DOHH2 (cell line): ENCODE measurements around the gene PCAT6.

Source experiments
- H3F3A ChIP-seq: fragments of 200-600 bp; sonication (generic), shearing (Covaris generic); 2 replicates; pipeline ENCODE4 v1.6.0; 2016; ENCODE audit warnings: antibody characterized with exemption, mild to moderate bottlenecking; ENCODE audit not compliant: control insufficient read depth, insufficient read depth
- H3K27ac ChIP-seq: fragments of 200-600 bp; sonication (generic); 2 replicates; pipeline ENCODE4 v1.5.1; 2014; ENCODE audit warnings: low read depth, mild to moderate bottlenecking, low read length, moderate library complexity
- H3K27me3 ChIP-seq: fragments of 200-600 bp; sonication (generic); 2 replicates; pipeline ENCODE4 v1.6.1; 2014; ENCODE audit warnings: mild to moderate bottlenecking, low read length, mixed read lengths; ENCODE audit not compliant: control insufficient read depth
- H3K36me3 ChIP-seq: fragments of 200-600 bp; sonication (generic); 2 replicates; pipeline ENCODE4 v1.6.1; 2014; ENCODE audit warnings: mild to moderate bottlenecking, low read length, moderate library complexity, mixed read lengths; ENCODE audit not compliant: control insufficient read depth
- H3K4me1 ChIP-seq: fragments of 200-600 bp; sonication (generic); 2 replicates; pipeline ENCODE4 v1.6.1; 2014; ENCODE audit warnings: mild to moderate bottlenecking, low read length, mixed read lengths; ENCODE audit not compliant: control insufficient read depth
- H3K4me2 ChIP-seq: fragments of 200-600 bp; sonication (generic); 2 replicates; pipeline ENCODE4 v1.6.0; 2014; ENCODE audit warnings: mild to moderate bottlenecking, low read length, moderate library complexity
- H3K4me3 ChIP-seq: fragments of 200-600 bp; sonication (generic); 2 replicates; pipeline ENCODE4 v1.5.1; 2014; ENCODE audit warnings: mild to moderate bottlenecking, low read length, mixed read lengths
- H3K79me2 ChIP-seq: fragments of 200-600 bp; sonication (generic); 2 replicates; pipeline ENCODE4 v1.6.1; 2014; ENCODE audit warnings: mild to moderate bottlenecking, low read length, mixed read lengths; ENCODE audit not compliant: control insufficient read depth
- H3K9me2 ChIP-seq: fragments of 200-600 bp; sonication (generic); replicated peaks from 2 replicates; pipeline ENCODE4 v1.6.1; 2014; ENCODE audit warnings: mild to moderate bottlenecking, low read length, mixed read lengths; ENCODE audit not compliant: control insufficient read depth
- H3K9me3 ChIP-seq: fragments of 200-600 bp; sonication (generic); 2 replicates; pipeline ENCODE4 v1.6.1; 2014; ENCODE audit warnings: antibody characterized with exemption, low read length, mixed read lengths; ENCODE audit not compliant: control insufficient read depth, insufficient read depth
- H4K20me1 ChIP-seq: fragments of 200-600 bp; sonication (generic); 2 replicates; pipeline ENCODE4 v1.6.0; 2014; ENCODE audit warnings: low read depth, mild to moderate bottlenecking, antibody characterized with exemption, low read length, moderate library complexity; ENCODE audit not compliant: control insufficient read depth, insufficient read depth
- CTCF ChIP-seq: fragments of 200-600 bp; sonication (generic); IDR thresholded peaks from one replicate; pipeline ENCODE4 v1.5.1; 2014; ENCODE audit warnings: antibody characterized with exemption, mild to moderate bottlenecking, low read depth, low read length; ENCODE audit not compliant: poor library complexity, severe bottlenecking
- EZH2phosphoT487 ChIP-seq: fragments of 200-600 bp; sonication (generic); IDR thresholded peaks from 2 replicates; pipeline ENCODE4 v1.6.1; 2017; ENCODE audit warnings: borderline replicate concordance, mild to moderate bottlenecking, antibody characterized with exemption, low read length, moderate library complexity, mixed read lengths

The PCAT6 gene

DNA sequence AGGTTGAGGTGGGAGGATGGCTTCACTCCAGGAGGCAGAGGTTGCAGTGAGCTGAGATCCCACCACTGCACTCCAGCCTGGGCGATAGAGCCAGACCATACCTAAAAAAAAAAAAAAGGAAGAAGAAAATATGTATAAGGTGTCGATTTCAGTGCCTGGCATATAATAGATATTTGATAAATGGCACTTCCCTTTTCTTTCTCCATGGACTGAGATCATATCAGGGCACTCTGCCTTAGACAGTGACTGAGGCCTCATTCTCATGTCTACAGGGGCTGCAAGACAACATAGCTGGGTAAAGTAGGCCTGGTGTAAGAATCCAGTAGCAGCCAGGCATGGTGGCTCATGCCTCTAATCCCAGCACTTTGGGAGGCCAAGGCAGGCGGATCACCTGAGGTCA lies 21.2 kb downstream of the PCAT6 start:
- Histone ChIP-seq H3K9me3 (no peaks in the 10 kb centered on the region), H4K20me1 (no peaks in the 10 kb centered on the region), H3K27me3 (peaks cover 25% of the 10 kb centered on the region), H3K36me3 (no peaks in the 10 kb centered on the region), H3K79me2 (no peaks in the 10 kb centered on the region), H3K9me2 (no peaks in the 10 kb centered on the region), H3F3A (no peaks in the 10 kb centered on the region), H3K4me3 (no peak overlapping the region), H3K27ac (no peak overlapping the region), H3K4me2 (no peak overlapping the region), H3K4me1 (peaks cover 3% of the 10 kb centered on the region; the same call in 1 of the 2 replicates)
- no peak for TF ChIP-seq CTCF
- no peak for TF ChIP-seq EZH2phosphoT487

DNA sequence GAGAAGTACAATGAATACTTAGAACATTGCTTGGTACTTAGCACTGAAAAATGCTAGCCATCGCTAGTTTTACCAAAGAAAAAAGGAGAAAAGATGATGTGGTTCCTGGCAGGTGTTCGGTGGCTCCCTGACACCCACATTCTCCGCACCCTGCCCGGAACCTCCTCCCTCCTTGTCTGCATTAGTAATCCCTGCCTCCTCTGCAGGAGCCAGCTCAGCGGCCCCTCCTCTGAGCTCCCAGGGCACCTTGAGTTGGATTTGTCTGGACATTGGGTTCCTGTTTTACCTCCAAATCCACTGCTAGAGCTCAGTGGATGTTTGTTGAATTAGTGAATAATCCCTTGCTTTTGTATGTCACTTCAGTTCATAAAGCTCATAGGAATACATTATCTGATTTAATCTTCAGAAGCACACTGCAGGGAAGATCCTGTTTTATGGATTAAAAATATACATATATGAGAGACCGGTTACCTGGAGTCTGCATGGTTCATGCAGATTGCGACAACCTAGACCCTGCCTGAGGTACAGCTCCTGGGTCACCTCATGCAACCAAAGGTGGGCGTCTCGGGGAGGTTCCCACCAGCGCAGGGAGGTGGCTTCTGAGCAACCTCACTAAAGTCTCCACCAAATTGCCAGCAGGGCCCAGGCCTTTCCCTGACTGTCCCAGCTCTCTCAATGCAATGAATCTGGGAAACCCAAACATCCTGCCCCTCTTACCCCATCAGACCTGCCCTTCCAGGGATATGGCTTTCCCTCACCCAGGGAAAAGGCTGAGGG lies 24.2 kb downstream of the PCAT6 start:
- Histone ChIP-seq H3K9me3 (no peaks in the 10 kb centered on the region), H3K4me2 (no peak overlapping the region), H3K27ac (no peak overlapping the region), H3K27me3 (peaks cover 33% of the 10 kb centered on the region), H3K9me2 (no peaks in the 10 kb centered on the region), H3K36me3 (no peaks in the 10 kb centered on the region), H3F3A (no peaks in the 10 kb centered on the region), H3K79me2 (no peaks in the 10 kb centered on the region), H4K20me1 (no peaks in the 10 kb centered on the region), H3K4me3 (no peak overlapping the region), H3K4me1 (no peaks in the 10 kb centered on the region)
- TF ChIP-seq CTCF (no peak), EZH2phosphoT487 (no peak)

GRCh38 chr1:202835548-202836072 lies 24.9 kb downstream of the PCAT6 start:
- no peaks in the 10 kb centered on the region for H3K9me3 ChIP-seq
- H4K20me1 ChIP-seq, result no peaks in the 10 kb centered on the region
- H3K27ac ChIP-seq, result no peak overlapping the region
- no peaks in the 10 kb centered on the region for H3K36me3 ChIP-seq
- no peak overlapping the region for H3K4me3 ChIP-seq
- no peaks in the 10 kb centered on the region for H3K9me2 ChIP-seq
- H3F3A ChIP-seq, result no peaks in the 10 kb centered on the region
- H3K79me2 ChIP-seq, result no peaks in the 10 kb centered on the region
- no peaks in the 10 kb centered on the region for H3K4me1 ChIP-seq
- H3K4me2 ChIP-seq, result no peak overlapping the region
- no peak for TF ChIP-seq CTCF
- H3K27me3 ChIP-seq, result peaks cover 33% of the 10 kb centered on the region
